Measurements from ENCODE around the gene COL25A1.

COL25A1 gene

DNA sequence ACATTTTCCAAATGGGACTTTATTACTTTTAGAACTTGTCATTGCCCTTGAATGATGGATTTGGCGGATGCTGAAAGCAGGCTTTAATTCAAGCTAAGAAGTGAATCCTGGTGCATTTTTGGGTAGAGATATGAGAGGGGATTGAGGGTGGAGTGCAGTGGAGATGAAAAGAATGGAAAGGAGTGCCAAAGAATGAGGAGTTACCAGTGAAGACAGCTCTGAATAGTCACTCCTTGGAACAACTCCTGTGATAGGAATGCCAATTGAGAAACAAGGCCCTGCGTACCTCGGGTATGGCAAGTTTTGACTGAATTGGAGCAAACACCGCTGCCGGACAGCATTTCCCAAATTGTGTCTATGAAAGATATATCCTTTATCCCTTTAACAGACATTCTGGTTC is 503.2 kb downstream of the COL25A1 start:
- Histone ChIP-seq H3K9ac (ENCODE audit: low read depth in 1 of 2, low read length in 2 of 2) (no peak overlapping the region), H3K27me3 (ENCODE audit: control insufficient read depth in 1 of 2, insufficient read depth in 2 of 2, low read length in 2 of 2) (no peaks in the 10 kb centered on the region), H3K4me3 (ENCODE audit: low read depth in 1 of 2, low read length in 2 of 2) (no peak overlapping the region), H3K27ac (ENCODE audit: low read depth, low read length) (no peak overlapping the region), H3K9me3 (ENCODE audit: control insufficient read depth in 1 of 2, low read length in 2 of 2) (no peaks in the 10 kb centered on the region), H3K4me1 (ENCODE audit: control insufficient read depth in 1 of 2, insufficient read depth in 2 of 2, low read length in 2 of 2) (no peaks in the 10 kb centered on the region), H3K36me3 (ENCODE audit: control insufficient read depth in 1 of 2, insufficient read depth in 2 of 2, low read length in 2 of 2) (no peaks in the 10 kb centered on the region)

DNA sequence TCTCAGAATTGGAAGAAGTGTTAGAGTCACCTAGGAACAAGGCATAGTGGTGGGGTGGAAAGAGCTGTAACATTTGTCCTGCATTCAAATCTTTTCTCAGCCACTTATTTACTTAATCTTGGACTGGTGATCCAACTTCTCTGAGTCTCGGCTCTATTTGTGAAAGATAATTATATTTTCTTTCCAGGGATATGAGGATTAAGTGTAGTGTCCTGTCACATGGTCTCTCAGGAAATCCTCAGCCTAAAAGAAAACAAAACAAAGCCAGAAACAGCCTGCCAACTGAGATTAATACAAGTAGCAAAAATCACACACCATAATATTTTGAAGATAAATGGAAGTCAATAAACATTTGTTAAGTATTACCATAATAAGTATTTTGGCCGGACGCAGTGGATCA is 506.3 kb downstream of the COL25A1 start:
- H3K27ac ChIP-seq (ENCODE audit: low read depth, low read length), result no peak overlapping the region
- no peaks in the 10 kb centered on the region for H3K36me3 ChIP-seq (ENCODE audit: control insufficient read depth in 1 of 2, insufficient read depth in 2 of 2, low read length in 2 of 2)
- H3K9me3 ChIP-seq (ENCODE audit: control insufficient read depth in 1 of 2, low read length in 2 of 2), result no peaks in the 10 kb centered on the region
- no peak overlapping the region for H3K9ac ChIP-seq (ENCODE audit: low read depth in 1 of 2, low read length in 2 of 2)
- no peak overlapping the region for H3K4me3 ChIP-seq (ENCODE audit: low read depth in 1 of 2, low read length in 2 of 2)
- H3K27me3 ChIP-seq (ENCODE audit: control insufficient read depth in 1 of 2, insufficient read depth in 2 of 2, low read length in 2 of 2), result no peaks in the 10 kb centered on the region
- no peaks in the 10 kb centered on the region for H3K4me1 ChIP-seq (ENCODE audit: control insufficient read depth in 1 of 2, insufficient read depth in 2 of 2, low read length in 2 of 2)

DNA sequence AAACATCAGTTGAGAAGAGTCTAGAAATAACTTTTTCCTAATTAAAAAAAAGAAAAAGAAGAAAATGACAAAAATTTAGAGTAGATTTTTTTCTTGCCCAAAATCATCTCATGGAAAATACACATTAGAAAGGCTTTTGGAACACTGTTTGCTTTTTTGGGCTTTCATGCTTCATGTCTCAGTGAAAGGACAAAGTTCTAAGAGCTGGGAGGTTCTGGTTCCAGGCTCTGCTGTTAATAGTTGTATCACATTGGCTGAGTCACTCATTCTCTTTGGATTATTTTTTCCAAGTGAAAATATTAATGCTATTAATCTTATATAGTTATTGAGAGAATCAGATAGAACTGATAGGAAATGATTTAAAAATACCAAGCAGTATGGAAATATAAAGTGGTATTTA is 506.7 kb downstream of the COL25A1 start:
- Histone ChIP-seq H3K27ac (ENCODE audit: low read depth, low read length) (no peak overlapping the region), H3K27me3 (ENCODE audit: control insufficient read depth in 1 of 2, insufficient read depth in 2 of 2, low read length in 2 of 2) (no peaks in the 10 kb centered on the region), H3K4me3 (ENCODE audit: low read depth in 1 of 2, low read length in 2 of 2) (no peak overlapping the region), H3K9ac (ENCODE audit: low read depth in 1 of 2, low read length in 2 of 2) (no peak overlapping the region), H3K36me3 (ENCODE audit: control insufficient read depth in 1 of 2, insufficient read depth in 2 of 2, low read length in 2 of 2) (no peaks in the 10 kb centered on the region), H3K4me1 (ENCODE audit: control insufficient read depth in 1 of 2, insufficient read depth in 2 of 2, low read length in 2 of 2) (no peaks in the 10 kb centered on the region), H3K9me3 (ENCODE audit: control insufficient read depth in 1 of 2, low read length in 2 of 2) (no peaks in the 10 kb centered on the region)

DNA sequence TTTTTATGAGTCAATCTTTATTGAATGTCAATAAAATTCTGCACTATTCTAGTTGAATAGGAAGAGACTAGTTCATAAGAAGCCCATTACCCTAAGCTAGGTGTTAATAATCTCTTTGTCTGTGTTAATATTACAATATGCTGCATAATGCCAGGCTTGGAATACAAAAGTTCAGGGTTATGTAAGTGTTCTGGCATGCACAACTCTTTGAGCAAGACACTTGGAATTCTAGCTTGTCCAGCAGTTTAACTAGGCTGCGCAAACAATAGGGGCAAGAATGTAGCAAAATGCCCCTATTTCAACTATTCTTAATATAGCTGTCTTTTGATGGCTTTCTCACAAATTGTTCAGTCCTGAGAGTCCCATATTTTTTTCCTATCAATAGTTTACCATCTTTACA is 508.3 kb downstream of the COL25A1 start:
- Histone ChIP-seq H3K27ac (ENCODE audit: low read depth, low read length) (no peak overlapping the region), H3K9ac (ENCODE audit: low read depth in 1 of 2, low read length in 2 of 2) (no peak overlapping the region), H3K9me3 (ENCODE audit: control insufficient read depth in 1 of 2, low read length in 2 of 2) (no peaks in the 10 kb centered on the region), H3K4me1 (ENCODE audit: control insufficient read depth in 1 of 2, insufficient read depth in 2 of 2, low read length in 2 of 2) (no peaks in the 10 kb centered on the region), H3K36me3 (ENCODE audit: control insufficient read depth in 1 of 2, insufficient read depth in 2 of 2, low read length in 2 of 2) (no peaks in the 10 kb centered on the region), H3K27me3 (ENCODE audit: control insufficient read depth in 1 of 2, insufficient read depth in 2 of 2, low read length in 2 of 2) (no peaks in the 10 kb centered on the region), H3K4me3 (ENCODE audit: low read depth in 1 of 2, low read length in 2 of 2) (no peak overlapping the region)

DNA sequence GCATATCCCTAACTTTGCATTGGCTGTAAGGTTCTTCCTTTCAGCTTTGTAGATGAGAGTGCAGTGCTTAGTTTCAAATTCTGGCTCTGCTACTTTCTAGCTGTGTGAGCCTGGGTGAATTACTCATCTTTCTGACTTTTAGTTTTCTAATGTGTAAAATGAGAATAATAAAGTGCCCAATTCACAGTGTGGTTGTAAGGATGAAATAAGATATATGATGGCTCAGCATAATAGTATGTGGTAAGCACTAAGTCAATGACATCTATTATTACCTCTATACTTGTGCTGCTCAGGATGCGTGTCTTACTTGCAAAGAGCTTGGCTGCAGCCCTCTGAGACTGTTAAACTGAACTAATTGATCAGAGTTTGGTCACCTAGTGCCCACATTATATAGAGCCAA is 509.0 kb downstream of the COL25A1 start:
- Histone ChIP-seq H3K36me3 (ENCODE audit: control insufficient read depth in 1 of 2, insufficient read depth in 2 of 2, low read length in 2 of 2) (no peaks in the 10 kb centered on the region), H3K4me3 (ENCODE audit: low read depth in 1 of 2, low read length in 2 of 2) (no peak overlapping the region), H3K4me1 (ENCODE audit: control insufficient read depth in 1 of 2, insufficient read depth in 2 of 2, low read length in 2 of 2) (no peaks in the 10 kb centered on the region), H3K9me3 (ENCODE audit: control insufficient read depth in 1 of 2, low read length in 2 of 2) (no peaks in the 10 kb centered on the region), H3K27me3 (ENCODE audit: control insufficient read depth in 1 of 2, insufficient read depth in 2 of 2, low read length in 2 of 2) (no peaks in the 10 kb centered on the region), H3K9ac (ENCODE audit: low read depth in 1 of 2, low read length in 2 of 2) (no peak overlapping the region), H3K27ac (ENCODE audit: low read depth, low read length) (no peak overlapping the region)

- no peaks in the 10 kb centered on the region for H3K27me3 ChIP-seq (ENCODE audit: control insufficient read depth in 1 of 2, insufficient read depth in 2 of 2, low read length in 2 of 2)
- no peak overlapping the region for H3K9ac ChIP-seq (ENCODE audit: low read depth in 1 of 2, low read length in 2 of 2)
- no peaks in the 10 kb centered on the region for H3K36me3 ChIP-seq (ENCODE audit: control insufficient read depth in 1 of 2, insufficient read depth in 2 of 2, low read length in 2 of 2)
Measured at GRCh38 chr4:108788731-108789130, 513.7 kb downstream of the COL25A1 start.

DNA sequence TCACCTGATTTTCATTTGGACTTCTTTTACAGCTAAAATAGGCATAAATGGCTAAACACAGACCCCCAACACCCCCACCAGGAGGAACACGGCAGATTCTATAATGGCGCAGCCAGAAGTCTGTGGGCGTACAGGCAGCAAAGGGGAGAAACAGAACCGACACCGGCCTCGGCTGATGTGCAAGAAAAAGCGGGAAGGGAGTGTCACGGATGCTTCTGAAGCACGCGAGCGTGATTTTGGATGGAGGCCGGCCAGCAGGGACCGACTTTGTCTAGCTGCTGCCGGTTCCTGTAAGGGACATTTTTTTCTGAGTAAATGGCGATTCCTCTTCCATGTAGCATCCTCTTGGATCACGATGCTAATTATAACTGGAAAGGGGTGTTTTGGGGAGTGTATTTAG is 514.7 kb downstream of the COL25A1 start:
- Histone ChIP-seq H3K4me3 (ENCODE audit: low read depth in 1 of 2, low read length in 2 of 2) (no peak overlapping the region), H3K27ac (ENCODE audit: low read depth, low read length) (no peak overlapping the region), H3K4me1 (ENCODE audit: control insufficient read depth in 1 of 2, insufficient read depth in 2 of 2, low read length in 2 of 2) (no peaks in the 10 kb centered on the region), H3K27me3 (ENCODE audit: control insufficient read depth in 1 of 2, insufficient read depth in 2 of 2, low read length in 2 of 2) (no peaks in the 10 kb centered on the region), H3K9me3 (ENCODE audit: control insufficient read depth in 1 of 2, low read length in 2 of 2) (no peaks in the 10 kb centered on the region), H3K9ac (ENCODE audit: low read depth in 1 of 2, low read length in 2 of 2) (no peak overlapping the region), H3K36me3 (ENCODE audit: control insufficient read depth in 1 of 2, insufficient read depth in 2 of 2, low read length in 2 of 2) (no peaks in the 10 kb centered on the region)

More at GRCh38 chr4:108788731-108789130, 513.7 kb downstream of the COL25A1 start:
- no peak overlapping the region for H3K4me3 ChIP-seq (ENCODE audit: low read depth in 1 of 2, low read length in 2 of 2)
- H3K9me3 ChIP-seq (ENCODE audit: control insufficient read depth in 1 of 2, low read length in 2 of 2), result no peaks in the 10 kb centered on the region
- H3K4me1 ChIP-seq (ENCODE audit: control insufficient read depth in 1 of 2, insufficient read depth in 2 of 2, low read length in 2 of 2), result no peaks in the 10 kb centered on the region
- H3K27ac ChIP-seq (ENCODE audit: low read depth, low read length), result no peak overlapping the region

DNA sequence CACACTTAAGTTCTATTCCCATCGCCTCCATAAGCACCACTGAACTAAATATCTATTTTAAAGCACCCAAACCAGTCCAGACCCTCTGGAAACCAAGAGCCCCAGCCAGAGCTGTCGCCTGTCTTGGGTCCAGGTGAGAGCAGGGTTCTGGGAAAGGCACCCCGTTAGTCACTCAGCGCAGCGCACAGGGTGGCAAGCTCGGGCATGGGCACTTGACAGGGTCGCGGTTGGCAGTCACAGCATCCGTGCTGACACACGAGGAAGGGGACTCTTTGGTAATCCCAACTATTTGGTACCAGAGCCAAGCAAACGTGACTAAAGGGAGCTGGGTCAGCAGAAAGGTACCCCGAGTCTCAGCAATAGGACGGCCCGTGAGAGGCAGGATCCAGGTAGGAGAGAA is 515.4 kb downstream of the COL25A1 start:
- Histone ChIP-seq H3K4me3 (ENCODE audit: low read depth in 1 of 2, low read length in 2 of 2) (no peak overlapping the region), H3K9me3 (ENCODE audit: control insufficient read depth in 1 of 2, low read length in 2 of 2) (no peaks in the 10 kb centered on the region), H3K27ac (ENCODE audit: low read depth, low read length) (no peak overlapping the region), H3K36me3 (ENCODE audit: control insufficient read depth in 1 of 2, insufficient read depth in 2 of 2, low read length in 2 of 2) (no peaks in the 10 kb centered on the region), H3K27me3 (ENCODE audit: control insufficient read depth in 1 of 2, insufficient read depth in 2 of 2, low read length in 2 of 2) (no peaks in the 10 kb centered on the region), H3K9ac (ENCODE audit: low read depth in 1 of 2, low read length in 2 of 2) (no peak overlapping the region), H3K4me1 (ENCODE audit: control insufficient read depth in 1 of 2, insufficient read depth in 2 of 2, low read length in 2 of 2) (no peaks in the 10 kb centered on the region)

GRCh38 chr4:108786351-108786750 is 516.1 kb downstream of the COL25A1 start:
- H3K9me3 ChIP-seq (ENCODE audit: control insufficient read depth in 1 of 2, low read length in 2 of 2), result no peaks in the 10 kb centered on the region
- no peaks in the 10 kb centered on the region for H3K27me3 ChIP-seq (ENCODE audit: control insufficient read depth in 1 of 2, insufficient read depth in 2 of 2, low read length in 2 of 2)
- H3K36me3 ChIP-seq (ENCODE audit: control insufficient read depth in 1 of 2, insufficient read depth in 2 of 2, low read length in 2 of 2), result no peaks in the 10 kb centered on the region
- H3K27ac ChIP-seq (ENCODE audit: low read depth, low read length), result no peak overlapping the region
- no peak overlapping the region for H3K9ac ChIP-seq (ENCODE audit: low read depth in 1 of 2, low read length in 2 of 2)
- no peaks in the 10 kb centered on the region for H3K4me1 ChIP-seq (ENCODE audit: control insufficient read depth in 1 of 2, insufficient read depth in 2 of 2, low read length in 2 of 2)
- H3K4me3 ChIP-seq (ENCODE audit: low read depth in 1 of 2, low read length in 2 of 2), result no peak overlapping the region

DNA sequence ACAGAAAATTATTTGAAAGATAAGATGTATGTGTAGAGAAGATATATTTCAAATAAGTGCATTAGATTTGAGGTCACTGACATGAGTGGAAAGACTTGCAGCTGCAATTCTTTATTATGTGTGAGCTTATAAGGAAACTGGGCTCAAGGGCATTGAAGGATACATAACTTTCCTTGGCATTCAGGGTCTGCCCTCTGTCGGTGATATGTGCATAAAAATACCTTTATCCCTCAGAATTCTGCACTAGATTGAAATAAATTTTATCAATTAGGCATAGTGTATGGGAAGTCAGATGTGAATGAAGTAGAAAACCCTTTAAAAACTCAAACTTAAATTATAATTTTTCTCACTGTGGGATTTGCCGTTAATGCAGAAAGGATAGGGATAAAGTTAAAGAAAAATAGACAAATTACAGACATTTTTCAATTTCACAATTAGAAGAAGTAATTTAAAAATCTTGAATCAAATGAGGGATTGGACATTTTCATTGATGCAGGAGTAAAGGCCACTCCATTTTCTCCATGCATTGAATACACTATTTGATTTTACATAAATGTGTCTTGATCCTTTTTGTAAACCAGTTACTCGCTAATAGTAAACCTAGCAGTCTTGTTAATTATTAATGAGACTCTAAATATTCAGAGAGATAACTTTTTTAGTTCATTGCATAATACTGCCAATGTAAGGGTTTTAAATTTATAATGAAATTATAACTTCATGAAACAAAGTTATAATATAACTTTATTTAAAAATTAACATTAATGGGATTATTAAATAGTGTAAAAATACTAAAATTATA is 518.6 kb downstream of the COL25A1 start:
- no peak overlapping the region for H3K4me3 ChIP-seq (ENCODE audit: low read depth in 1 of 2, low read length in 2 of 2)
- no peaks in the 10 kb centered on the region for H3K27me3 ChIP-seq (ENCODE audit: control insufficient read depth in 1 of 2, insufficient read depth in 2 of 2, low read length in 2 of 2)
- H3K36me3 ChIP-seq (ENCODE audit: control insufficient read depth in 1 of 2, insufficient read depth in 2 of 2, low read length in 2 of 2), result no peaks in the 10 kb centered on the region
- H3K9me3 ChIP-seq (ENCODE audit: control insufficient read depth in 1 of 2, low read length in 2 of 2), result no peaks in the 10 kb centered on the region
- no peak overlapping the region for H3K27ac ChIP-seq (ENCODE audit: low read depth, low read length)
- H3K9ac ChIP-seq (ENCODE audit: low read depth in 1 of 2, low read length in 2 of 2), result no peak overlapping the region
- no peaks in the 10 kb centered on the region for H3K4me1 ChIP-seq (ENCODE audit: control insufficient read depth in 1 of 2, insufficient read depth in 2 of 2, low read length in 2 of 2)
